ENCODE measurements around the gene COL6A3. TPM values are rescaled to one million over a fixed set of nuclear protein-coding genes. Genes with fewer than 3 reads are reported as not detected.

Gene COL6A3
- total RNA-seq, 1 experiment from 2014 or later: 1.2 TPM

- H3K27ac ChIP-seq (ENCODE audit: low read depth, low read length): no peak overlapping the region
- intact Hi-C loops (cut with micrococcal nuclease): no loop called here
- H3K79me2 ChIP-seq (ENCODE audit: insufficient read depth, low read length): no peaks in the 10 kb centered on the region
- no peak overlapping the region for H3K9ac ChIP-seq (ENCODE audit: low read length)
- no TSS peak for BruUV-seq (replicated peaks)
- ChIA-PET RAD21 (ENCODE audit: low non-redundant PET in 1 of 2, low total read pairs in 2 of 2, uncharacterized antibody in 2 of 2, unreplicated experiment in 2 of 2) (no interaction called here), CTCF (interaction anchor here (0.6 kb wide), 1 partner anchor 48 kb away, joined by 3 read pairs; no protein-coding TSS in a partner anchor), POLR2A (no interaction called here)
- no peaks in the 10 kb centered on the region for H3K9me2 ChIP-seq (ENCODE audit: insufficient read depth)
- TF ChIP-seq ELF1 (IDR thresholded peaks at IDR 0.05; ENCODE audit: borderline replicate concordance, low read depth) (no peak), ZFX (IDR thresholded peaks at IDR 0.05) (no peak), TCF7L2 (IDR thresholded peaks at IDR 0.05; ENCODE audit: borderline replicate concordance, extremely low read depth, insufficient read depth, insufficient read length) (no peak), POLR2A (IDR thresholded peaks at IDR 0.05; ENCODE audit: borderline replicate concordance, extremely low read depth, insufficient read depth, insufficient read length) (no peak), CTCF (IDR thresholded peaks at IDR 0.05 in 2 of 3, conservative IDR thresholded peaks at IDR 0.05 in 1 of 3; ENCODE audit: borderline replicate concordance in 1 of 3, insufficient read depth in 1 of 3, low read depth in 2 of 3, low read length in 2 of 3) (no peak), ATF3 (IDR thresholded peaks at IDR 0.05) (no peak)
- H4K20me1 ChIP-seq (ENCODE audit: insufficient read depth): no peaks in the 10 kb centered on the region
- H3K9me3 ChIP-seq (ENCODE audit: control insufficient read depth in 1 of 2, insufficient read depth in 1 of 2, low read depth in 1 of 2, low read length in 2 of 2): no peaks in the 10 kb centered on the region
- DNase-seq (ENCODE audit: low read depth, low spot score): no peak
- H3K27me3 ChIP-seq (ENCODE audit: insufficient read depth, low read length): no peaks in the 10 kb centered on the region; the same call in 1 of the 2 replicates
- H3K4me1 ChIP-seq (ENCODE audit: control insufficient read depth in 1 of 2, insufficient read depth in 2 of 2, low read length in 2 of 2): peaks cover 0 to 18% of the 10 kb centered on the region in 2 experiments; a peak in 2 of 4 replicates
- ATAC-seq: no peak
- H2AFZ ChIP-seq (ENCODE audit: low read depth, low read length, poor library complexity, severe bottlenecking): no peak overlapping the region
- H3K4me3 ChIP-seq (replicated peaks in 1 of 2; ENCODE audit: low read depth in 1 of 2, low read length in 2 of 2): no peak overlapping the region
- H3K36me3 ChIP-seq (ENCODE audit: control insufficient read depth in 1 of 2, insufficient read depth in 2 of 2, low read length in 2 of 2): no peaks in the 10 kb centered on the region
- no peak overlapping the region for H3K4me2 ChIP-seq (ENCODE audit: low read length)
Observed at GRCh38 chr2:237427769-237428506, 14.0 kb upstream of the COL6A3 start.
